ENCODE results near the gene ARHGAP36. TPM values are rescaled to one million over a fixed set of nuclear protein-coding genes. Genes with fewer than 3 reads are reported as not detected.

The ARHGAP36 gene
- total and polyA plus RNA-seq, 9 of the 15 experiments (the other 6 are each of a cell fraction or from before 2014, with no cell fraction given): not detected

DNA sequence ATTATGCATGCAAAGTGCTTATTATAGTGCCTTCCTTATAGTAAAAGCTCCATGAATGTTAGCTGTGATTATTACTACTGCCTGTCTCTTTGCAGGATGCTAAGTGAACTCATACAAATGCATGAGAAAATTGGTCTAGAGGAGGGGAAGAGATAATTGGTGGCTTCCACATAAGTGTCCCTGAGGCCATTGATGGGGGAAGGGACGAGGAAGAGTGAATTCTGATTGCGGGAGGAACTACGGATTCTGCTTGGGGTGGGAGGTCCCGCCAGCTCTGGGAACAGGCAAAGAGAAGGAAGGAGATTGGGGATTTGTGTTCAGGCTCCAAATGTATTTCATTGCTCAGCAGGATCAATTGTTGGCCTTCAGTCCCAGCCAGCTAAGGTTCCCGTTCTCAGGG is 11.6 kb upstream of the ARHGAP36 start (continued):
- TF ChIP-seq, protein P1, sequence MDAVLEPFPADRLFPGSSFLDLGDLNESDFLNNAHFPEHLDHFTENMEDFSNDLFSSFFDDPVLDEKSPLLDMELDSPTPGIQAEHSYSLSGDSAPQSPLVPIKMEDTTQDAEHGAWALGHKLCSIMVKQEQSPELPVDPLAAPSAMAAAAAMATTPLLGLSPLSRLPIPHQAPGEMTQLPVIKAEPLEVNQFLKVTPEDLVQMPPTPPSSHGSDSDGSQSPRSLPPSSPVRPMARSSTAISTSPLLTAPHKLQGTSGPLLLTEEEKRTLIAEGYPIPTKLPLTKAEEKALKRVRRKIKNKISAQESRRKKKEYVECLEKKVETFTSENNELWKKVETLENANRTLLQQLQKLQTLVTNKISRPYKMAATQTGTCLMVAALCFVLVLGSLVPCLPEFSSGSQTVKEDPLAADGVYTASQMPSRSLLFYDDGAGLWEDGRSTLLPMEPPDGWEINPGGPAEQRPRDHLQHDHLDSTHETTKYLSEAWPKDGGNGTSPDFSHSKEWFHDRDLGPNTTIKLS (IDR thresholded peaks at IDR 0.05; ENCODE audit: borderline replicate concordance, low read depth): no peak

DNA sequence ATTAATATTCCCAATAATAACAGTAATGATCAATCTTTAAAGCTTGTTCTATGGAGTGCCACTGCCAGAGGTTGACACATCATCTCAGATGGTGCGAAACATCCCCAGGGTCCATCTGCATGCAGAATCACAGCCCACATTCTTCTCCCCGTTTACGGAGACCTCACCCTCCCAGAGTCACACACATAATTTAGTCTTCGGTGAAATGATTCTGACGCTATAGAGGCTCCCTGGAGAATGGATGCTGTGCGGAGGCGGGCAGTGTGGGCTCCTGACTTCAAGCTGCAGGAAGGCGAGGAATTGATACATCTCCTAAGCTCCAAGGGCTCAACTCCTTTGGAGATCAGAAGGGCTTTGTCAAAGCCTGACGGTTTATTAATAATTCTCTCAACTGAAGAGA is 11.0 kb upstream of the ARHGAP36 start:
- Histone ChIP-seq H3K36me3 (ENCODE audit: control insufficient read depth, insufficient read depth, low read length) (no peaks in the 10 kb centered on the region), H2AFZ (ENCODE audit: low read depth, low read length) (no peak overlapping the region), H4K20me1 (replicated peaks; ENCODE audit: control insufficient read depth, insufficient read depth, low read length) (no peaks in the 10 kb centered on the region), H3K27ac (ENCODE audit: extremely low read depth, low read depth, low read length) (no peak overlapping the region), H3K4me1 (replicated peaks in 1 of 2; ENCODE audit: control insufficient read depth in 2 of 2, insufficient read depth in 2 of 2, low read length in 2 of 2) (no peaks in the 10 kb centered on the region), H3K4me3 (no peak overlapping the region), H3K27me3 (ENCODE audit: control insufficient read depth in 2 of 2, insufficient read depth in 2 of 2, low read length in 2 of 2) (peaks cover 9 to 32% of the 10 kb centered on the region in 2 experiments; a peak in 4 of 5 replicates), H3K9ac (ENCODE audit: insufficient read depth in 1 of 2, low read depth in 2 of 2, low read length in 2 of 2) (no peak overlapping the region), H3K9me1 (ENCODE audit: control insufficient read depth, insufficient read depth, low read length) (no peaks in the 10 kb centered on the region), H3K9me3 (replicated peaks; ENCODE audit: control insufficient read depth, insufficient read depth, low read depth, low read length) (no peaks in the 10 kb centered on the region), H3K4me2 (ENCODE audit: insufficient read depth, low read length) (no peak overlapping the region), H3K79me2 (ENCODE audit: control insufficient read depth, insufficient read depth, low read length) (no peaks in the 10 kb centered on the region)
- TF ChIP-seq ZNF146 (CRISPR knock-in tag; IDR thresholded peaks at IDR 0.05; ENCODE audit: unreplicated experiment): no peak
- ATAC-seq (no peak), DNase-seq (ENCODE audit: extremely low read depth in 1 of 4, low spot score in 3 of 4) (no peak), FAIRE-seq (no peak)
- in situ Hi-C loops (cut with MboI): no loop called here
- 2% methylated on average over 6 of the region's 9 CpGs for WGBS (ENCODE audit: insufficient coverage, low coverage, missing lambda C conversion rate)
- ChIA-PET POLR2A (no interaction called here), CTCF (ENCODE audit: low intra/inter-chr PET ratio) (no interaction called here)
- intact Hi-C loops (cut with micrococcal nuclease): no loop called here
- BruUV-seq (replicated peaks): no TSS peak

DNA sequence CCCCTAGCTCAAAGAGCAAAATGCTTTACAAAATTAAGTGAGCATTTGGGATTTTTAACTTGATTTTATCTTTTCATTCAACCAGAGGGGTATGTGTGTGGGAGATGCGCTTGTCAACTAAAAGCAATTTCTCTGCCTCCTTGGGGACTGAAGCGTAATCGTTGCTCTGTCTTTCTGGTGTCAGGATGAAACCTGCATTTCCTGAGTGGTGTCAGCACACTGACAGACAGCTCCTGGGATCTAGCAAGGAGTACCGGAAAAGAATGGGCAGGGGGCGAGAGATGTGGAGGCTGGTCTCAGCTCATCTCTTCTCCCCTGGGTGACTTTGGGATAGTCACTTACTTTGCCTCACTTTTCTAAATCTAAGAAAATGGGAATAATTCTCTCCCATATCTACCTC is 5.1 kb upstream of the ARHGAP36 start:
- CTCF ChIA-PET (ENCODE audit: low intra/inter-chr PET ratio): no interaction called here
- no peak for ATAC-seq
- TF ChIP-seq, protein P2, sequence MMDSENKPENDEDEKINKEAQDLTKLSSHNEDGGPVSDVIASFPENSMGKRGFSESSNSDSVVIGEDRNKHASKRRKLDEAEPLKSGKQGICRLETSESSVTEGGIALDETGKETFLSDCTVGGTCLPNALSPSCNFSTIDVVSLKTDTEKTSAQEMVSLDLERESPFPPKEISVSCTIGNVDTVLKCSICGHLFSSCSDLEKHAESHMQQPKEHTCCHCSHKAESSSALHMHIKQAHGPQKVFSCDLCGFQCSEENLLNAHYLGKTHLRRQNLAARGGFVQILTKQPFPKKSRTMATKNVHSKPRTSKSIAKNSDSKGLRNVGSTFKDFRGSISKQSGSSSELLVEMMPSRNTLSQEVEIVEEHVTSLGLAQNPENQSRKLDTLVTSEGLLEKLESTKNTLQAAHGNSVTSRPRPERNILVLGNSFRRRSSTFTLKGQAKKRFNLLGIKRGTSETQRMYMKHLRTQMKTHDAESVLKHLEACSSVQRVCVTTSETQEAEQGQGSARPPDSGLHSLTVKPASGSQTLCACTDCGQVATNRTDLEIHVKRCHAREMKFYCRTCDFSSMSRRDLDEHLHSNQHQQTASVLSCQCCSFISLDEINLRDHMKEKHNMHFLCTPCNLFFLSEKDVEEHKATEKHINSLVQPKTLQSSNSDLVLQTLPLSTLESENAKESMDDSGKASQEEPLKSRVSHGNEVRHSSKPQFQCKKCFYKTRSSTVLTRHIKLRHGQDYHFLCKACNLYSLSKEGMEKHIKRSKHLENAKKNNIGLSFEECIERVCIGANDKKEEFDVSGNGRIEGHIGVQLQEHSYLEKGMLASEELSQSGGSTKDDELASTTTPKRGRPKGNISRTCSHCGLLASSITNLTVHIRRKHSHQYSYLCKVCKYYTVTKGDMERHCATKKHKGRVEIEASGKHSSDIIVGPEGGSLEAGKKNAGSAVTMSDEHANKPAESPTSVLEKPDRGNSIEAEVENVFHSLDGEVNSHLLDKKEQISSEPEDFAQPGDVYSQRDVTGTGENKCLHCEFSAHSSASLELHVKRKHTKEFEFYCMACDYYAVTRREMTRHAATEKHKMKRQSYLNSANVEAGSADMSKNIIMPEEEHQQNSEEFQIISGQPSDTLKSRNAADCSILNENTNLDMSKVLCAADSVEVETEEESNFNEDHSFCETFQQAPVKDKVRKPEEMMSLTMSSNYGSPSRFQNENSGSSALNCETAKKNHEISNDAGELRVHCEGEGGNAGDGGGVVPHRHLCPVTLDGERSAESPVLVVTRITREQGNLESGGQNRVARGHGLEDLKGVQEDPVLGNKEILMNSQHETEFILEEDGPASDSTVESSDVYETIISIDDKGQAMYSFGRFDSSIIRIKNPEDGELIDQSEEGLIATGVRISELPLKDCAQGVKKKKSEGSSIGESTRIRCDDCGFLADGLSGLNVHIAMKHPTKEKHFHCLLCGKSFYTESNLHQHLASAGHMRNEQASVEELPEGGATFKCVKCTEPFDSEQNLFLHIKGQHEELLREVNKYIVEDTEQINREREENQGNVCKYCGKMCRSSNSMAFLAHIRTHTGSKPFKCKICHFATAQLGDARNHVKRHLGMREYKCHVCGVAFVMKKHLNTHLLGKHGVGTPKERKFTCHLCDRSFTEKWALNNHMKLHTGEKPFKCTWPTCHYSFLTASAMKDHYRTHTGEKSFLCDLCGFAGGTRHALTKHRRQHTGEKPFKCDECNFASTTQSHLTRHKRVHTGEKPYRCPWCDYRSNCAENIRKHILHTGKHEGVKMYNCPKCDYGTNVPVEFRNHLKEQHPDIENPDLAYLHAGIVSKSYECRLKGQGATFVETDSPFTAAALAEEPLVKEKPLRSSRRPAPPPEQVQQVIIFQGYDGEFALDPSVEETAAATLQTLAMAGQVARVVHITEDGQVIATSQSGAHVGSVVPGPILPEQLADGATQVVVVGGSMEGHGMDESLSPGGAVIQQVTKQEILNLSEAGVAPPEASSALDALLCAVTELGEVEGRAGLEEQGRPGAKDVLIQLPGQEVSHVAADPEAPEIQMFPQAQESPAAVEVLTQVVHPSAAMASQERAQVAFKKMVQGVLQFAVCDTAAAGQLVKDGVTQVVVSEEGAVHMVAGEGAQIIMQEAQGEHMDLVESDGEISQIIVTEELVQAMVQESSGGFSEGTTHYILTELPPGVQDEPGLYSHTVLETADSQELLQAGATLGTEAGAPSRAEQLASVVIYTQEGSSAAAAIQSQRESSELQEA (IDR thresholded peaks at IDR 0.05; ENCODE audit: low read depth): no peak

More for the DNA sequence above, 5.1 kb upstream of the ARHGAP36 start:
- Histone ChIP-seq H3K9me3 (replicated peaks; ENCODE audit: control insufficient read depth, insufficient read depth, low read depth, low read length) (no peaks in the 10 kb centered on the region), H3K9ac (ENCODE audit: insufficient read depth in 1 of 2, low read depth in 2 of 2, low read length in 2 of 2) (no peak overlapping the region), H4K20me1 (replicated peaks; ENCODE audit: control insufficient read depth, insufficient read depth, low read length) (no peaks in the 10 kb centered on the region), H3K4me2 (ENCODE audit: insufficient read depth, low read length) (no peak overlapping the region), H3K27ac (ENCODE audit: extremely low read depth, low read depth, low read length) (no peak overlapping the region), H3K36me3 (ENCODE audit: control insufficient read depth, insufficient read depth, low read length) (no peaks in the 10 kb centered on the region), H3K27me3 (ENCODE audit: control insufficient read depth in 2 of 2, insufficient read depth in 2 of 2, low read length in 2 of 2) (peaks cover 2 to 39% of the 10 kb centered on the region in 2 experiments; a peak in 4 of 5 replicates), H3K4me3 (no peak overlapping the region), H2AFZ (ENCODE audit: low read depth, low read length) (no peak overlapping the region), H3K9me1 (ENCODE audit: control insufficient read depth, insufficient read depth, low read length) (no peaks in the 10 kb centered on the region), H3K4me1 (replicated peaks in 1 of 2; ENCODE audit: control insufficient read depth in 2 of 2, insufficient read depth in 2 of 2, low read length in 2 of 2) (peaks cover 0 to 3% of the 10 kb centered on the region in 2 experiments; a peak in 2 of 5 replicates), H3K79me2 (ENCODE audit: control insufficient read depth, insufficient read depth, low read length) (no peaks in the 10 kb centered on the region)
- FAIRE-seq (no peak), DNase-seq (ENCODE audit: extremely low read depth in 1 of 4, low spot score in 3 of 4) (no peak)
- in situ Hi-C loops (cut with MboI): no loop called here
- POLR2A ChIA-PET: no interaction called here
- 0% methylated on average over 5 of the region's 5 CpGs for WGBS (ENCODE audit: insufficient coverage, low coverage, missing lambda C conversion rate)
- intact Hi-C loops (cut with micrococcal nuclease): no loop called here
- BruUV-seq (replicated peaks): no TSS peak

All from K562 (cell line).